Activated CD4-positive, alpha-beta T cell treated with anti-CD3 and anti-CD28 coated beads, Interleukin-2, amount 50 U/mL, for 16 hours (primary cell): ENCODE measurements around the gene TIMM9.
"Not testable (repeated sequence)": the region's sequence is repeated elsewhere in the genome, so short reads cannot be mapped to it uniquely, and the experiment has no call there.

Source experiments
- DNase-seq: peaks from one replicate; pipeline ENCODE4 v3.0.0-alpha.2; 2020

TIMM9 gene

GRCh38 chr14:58397156-58397555 is 30.2 kb downstream of the TIMM9 start:
- no peak for DNase-seq

- DNase-seq, result peak; percentile 79
These were observed 31.2 kb downstream of the TIMM9 start, which contains the start of gene TOMM20L for GRCh38 chr14:58395812-58396788. Gene TOMM20L, plus strand, starts transcription at chr14:58395930. Its CDS starts 28 bp downstream, at chr14:58395958.

- DNase-seq, result no peak
These were observed 31.8 kb downstream of the TIMM9 start for GRCh38 chr14:58395562-58395811.

GRCh38 chr14:58390830-58391229 is 36.5 kb downstream of the TIMM9 start:
- DNase-seq, result no peak

GRCh38 chr14:58376791-58377190 is 50.5 kb downstream of the TIMM9 start:
- no peak for DNase-seq

- no peak for DNase-seq
These were observed 58.4 kb downstream of the TIMM9 start for GRCh38 chr14:58368956-58369355.

GRCh38 chr14:58367296-58367695 is 60.0 kb downstream of the TIMM9 start:
- DNase-seq, result no peak

- DNase-seq, result no peak
These were observed 63.0 kb downstream of the TIMM9 start for GRCh38 chr14:58364316-58364715.

- DNase-seq, result peak; percentile 22
These were observed 64.4 kb downstream of the TIMM9 start for GRCh38 chr14:58362798-58363412.

GRCh38 chr14:58362272-58362671 is 65.1 kb downstream of the TIMM9 start:
- not testable (repeated sequence) for DNase-seq
